HEK293T (cell line): ENCODE results near the gene RBBP8NL.

ENCODE experiments used
- ARNT ChIP-seq: fragments of 450-650 bp; IDR thresholded peaks from 2 replicates; pipeline ENCODE4 v1.6.1; 2017; ENCODE audit warnings: mild to moderate bottlenecking
- BHLHE40 ChIP-seq: fragments of 450-650 bp; IDR thresholded peaks from 2 replicates; pipeline ENCODE4 v1.6.1; 2016; ENCODE audit warnings: mild to moderate bottlenecking, moderate library complexity, borderline replicate concordance
- FOXA1 ChIP-seq: fragments of 450-650 bp; IDR thresholded peaks from 2 replicates; pipeline ENCODE4 v1.6.1; 2016; ENCODE audit warnings: mild to moderate bottlenecking
- FOXK2 ChIP-seq: fragments of 450-650 bp; IDR thresholded peaks from 2 replicates; pipeline ENCODE4 v1.6.1; 2016; ENCODE audit warnings: mild to moderate bottlenecking
- FOXM1 ChIP-seq: fragments of 450-650 bp; IDR thresholded peaks from 2 replicates; pipeline ENCODE4 v1.6.1; 2017; ENCODE audit warnings: mild to moderate bottlenecking, borderline replicate concordance
- L3MBTL2 ChIP-seq: fragments of 450-650 bp; conservative IDR thresholded peaks from 2 replicates; pipeline ENCODE4 v1.6.1; 2016; ENCODE audit warnings: mild to moderate bottlenecking
- NFRKB ChIP-seq: fragments of 450-650 bp; IDR thresholded peaks from 2 replicates; pipeline ENCODE4 v1.6.1; 2016; ENCODE audit warnings: mild to moderate bottlenecking, moderate library complexity
- SP1 ChIP-seq: fragments of 450-650 bp; IDR thresholded peaks from 2 replicates; pipeline ENCODE4 v1.6.1; 2017
- SUZ12 ChIP-seq: fragments of 450-650 bp; IDR thresholded peaks from 2 replicates; pipeline ENCODE4 v1.6.1; 2016; ENCODE audit warnings: mild to moderate bottlenecking
- TARDBP ChIP-seq: fragments of 450-650 bp; IDR thresholded peaks from 2 replicates; pipeline ENCODE4 v1.6.1; 2016
- ZNF384 ChIP-seq: fragments of 450-650 bp; IDR thresholded peaks from 2 replicates; pipeline ENCODE4 v1.6.1; 2016
- TF ChIP-seq, protein P1 (sequence below): fragments of 450-650 bp; IDR thresholded peaks from 2 replicates; pipeline ENCODE4 v1.6.1; 2016

GRCh38 chr20:62457098-62457497 is 29.8 kb upstream of the RBBP8NL start:
- TF ChIP-seq BHLHE40 (no peak), SP1 (no peak), FOXK2 (no peak), ARNT (no peak), ZNF384 (no peak), TARDBP (no peak), FOXA1 (no peak), NFRKB (no peak), FOXM1 (no peak), L3MBTL2 (no peak), SUZ12 (no peak)
- TF ChIP-seq, protein P1, sequence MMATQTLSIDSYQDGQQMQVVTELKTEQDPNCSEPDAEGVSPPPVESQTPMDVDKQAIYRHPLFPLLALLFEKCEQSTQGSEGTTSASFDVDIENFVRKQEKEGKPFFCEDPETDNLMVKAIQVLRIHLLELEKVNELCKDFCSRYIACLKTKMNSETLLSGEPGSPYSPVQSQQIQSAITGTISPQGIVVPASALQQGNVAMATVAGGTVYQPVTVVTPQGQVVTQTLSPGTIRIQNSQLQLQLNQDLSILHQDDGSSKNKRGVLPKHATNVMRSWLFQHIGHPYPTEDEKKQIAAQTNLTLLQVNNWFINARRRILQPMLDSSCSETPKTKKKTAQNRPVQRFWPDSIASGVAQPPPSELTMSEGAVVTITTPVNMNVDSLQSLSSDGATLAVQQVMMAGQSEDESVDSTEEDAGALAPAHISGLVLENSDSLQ: no peak
